Body of pancreas (tissue), 4 donors: ENCODE measurements around the gene NEDD4. TPM values are rescaled to one million over a fixed set of nuclear protein-coding genes. Genes with fewer than 3 reads are reported as not detected.

ENCODE experiments used
- ATAC-seq: fragments of 150-250 bp; one replicate; pipeline ENCODE4 v1.9.1; 2016
- DNase-seq, 4 donors: peaks; one replicate each; pipeline ENCODE4 v3.0.0-alpha.2; 2019
- H3K27ac ChIP-seq, 4 donors: fragments of 200-600 bp; sonication (generic); 1 replicate in 3 of 4; 2 replicates in 1 of 4; pipeline versions ENCODE4 v1.5.1 to v1.6.1; 2016 to 2019; ENCODE audit warnings: mild to moderate bottlenecking in 1 of 4, mixed read lengths in 1 of 4, moderate library complexity in 1 of 4
- H3K27me3 ChIP-seq, 2 donors: fragments of 200-600 bp; sonication (generic); one replicate each; pipeline ENCODE4 v1.6.0; 2016; ENCODE audit warnings: mild to moderate bottlenecking in 1 of 2
- H3K36me3 ChIP-seq, 2 donors: fragments of 200-600 bp; sonication (generic); replicated peaks in 1 of 2; 2 replicates each; pipeline ENCODE4 v1.5.1; 2016; ENCODE audit warnings: low read depth in 2 of 2; ENCODE audit not compliant: insufficient read depth in 1 of 2
- H3K4me1 ChIP-seq: fragments of 200-600 bp; sonication (generic); one replicate; pipeline ENCODE4 v1.6.0; 2016
- H3K4me3 ChIP-seq, 2 donors: fragments of 200-600 bp; sonication (generic); 1 replicate in 1 of 2; 2 replicates in 1 of 2; pipeline ENCODE4 v1.5.1; 2016 to 2019
- H3K9me3 ChIP-seq, 3 donors: fragments of 200-600 bp; sonication (generic); 1 replicate in 2 of 3; 2 replicates in 1 of 3; pipeline ENCODE4 v1.5.1; 2016
- CTCF ChIP-seq, 7 experiments: fragments of 450-650 bp in 4 of 7; fragments of 200-600 bp in 3 of 7; sonication (generic) in 3 of 7; IDR thresholded peaks; one replicate each; pipeline ENCODE4 v1.5.1; 2016 to 2019; ENCODE audit warnings: antibody characterized with exemption in 7 of 7
- POLR2A ChIP-seq, 3 donors: fragments of 450-650 bp; IDR thresholded peaks; one replicate each; pipeline ENCODE4 v1.6.1; 2016; ENCODE audit warnings: antibody characterized with exemption in 3 of 3, mild to moderate bottlenecking in 2 of 3
- WGBS, 2 donors: methylation state at CpG; one replicate each; pipeline ENCODE4 v1.1.5; 2017; 5-methylcytosine and 5-hydroxymethylcytosine counted together
- intact Hi-C: fragments of 100-400 bp; cut with DNase I; formaldehyde crosslinking; loops from one replicate; pipeline ENCODE4 v1.15.1; 2023
- total RNA-seq, 2 donors: library from RNA; depleted of rRNA; stranded (reverse); fragments of >200 nt; gene quantifications; one replicate each; pipeline ENCODE4 v1.1.0, GENCODE V29; 2016

NEDD4 gene
- total RNA-seq, 2 donors from 2014 or later: 3.0 to 8.0 TPM

- no peak for ATAC-seq
- no peak overlapping the region for H3K27ac ChIP-seq
- no peaks in the 10 kb centered on the region for H3K27me3 ChIP-seq
- H3K9me3 ChIP-seq: no peaks in the 10 kb centered on the region
- no peaks in the 10 kb centered on the region for H3K36me3 ChIP-seq
- TF ChIP-seq POLR2A (IDR thresholded peaks at IDR 0.05) (no peak), CTCF (IDR thresholded peaks at IDR 0.05) (no peak)
- H3K4me3 ChIP-seq: no peak overlapping the region
- H3K4me1 ChIP-seq: no peaks in the 10 kb centered on the region
- DNase-seq: no peak
- WGBS, 2 donors: 82 to 87% methylated on average over 10 of the region's 10 CpGs
- intact Hi-C loops: no loop called here
These were observed 26.5 kb upstream of the NEDD4 start for GRCh38 chr15:56019819-56020486.

GRCh38 chr15:56019060-56019793 is 25.8 kb upstream of the NEDD4 start:
- Histone ChIP-seq H3K9me3 (no peaks in the 10 kb centered on the region), H3K4me3 (no peak overlapping the region), H3K27me3 (no peaks in the 10 kb centered on the region), H3K27ac (no peak overlapping the region), H3K4me1 (no peaks in the 10 kb centered on the region), H3K36me3 (no peaks in the 10 kb centered on the region)
- intact Hi-C loops: no loop called here
- ATAC-seq (no peak), DNase-seq (no peak)
- WGBS, 2 donors: 64 to 66% methylated on average over 11 of the region's 11 CpGs
- no peak for TF ChIP-seq CTCF (IDR thresholded peaks at IDR 0.05)
- TF ChIP-seq POLR2A (IDR thresholded peaks at IDR 0.05): no peak

GRCh38 chr15:56017920-56018319 is 24.5 kb upstream of the NEDD4 start:
- no peaks in the 10 kb centered on the region for H3K27me3 ChIP-seq
- no peaks in the 10 kb centered on the region for H3K4me1 ChIP-seq
- no peak overlapping the region for H3K4me3 ChIP-seq
- intact Hi-C loops: no loop called here
- no peaks in the 10 kb centered on the region for H3K9me3 ChIP-seq
- 10 to 17% methylated on average over 1 of the region's 1 CpG for WGBS, 2 donors
- H3K36me3 ChIP-seq: no peaks in the 10 kb centered on the region
- H3K27ac ChIP-seq: no peak overlapping the region
- TF ChIP-seq CTCF (IDR thresholded peaks at IDR 0.05) (peak in 2 of 7 experiments; percentile 4 to 6), POLR2A (IDR thresholded peaks at IDR 0.05) (no peak)
- DNase-seq: no peak
- no peak for ATAC-seq

GRCh38 chr15:56017511-56017910 is 24.1 kb upstream of the NEDD4 start:
- intact Hi-C loops: no loop called here
- 44 to 45% methylated on average over 5 of the region's 5 CpGs for WGBS, 2 donors

More at GRCh38 chr15:56017511-56017910, 24.1 kb upstream of the NEDD4 start:
- TF ChIP-seq POLR2A (IDR thresholded peaks at IDR 0.05) (no peak), CTCF (IDR thresholded peaks at IDR 0.05) (no peak)
- H3K4me3 ChIP-seq: no peak overlapping the region
- no peak for DNase-seq
- no peaks in the 10 kb centered on the region for H3K27me3 ChIP-seq
- H3K27ac ChIP-seq: no peak overlapping the region
- H3K4me1 ChIP-seq: no peaks in the 10 kb centered on the region
- H3K36me3 ChIP-seq: no peaks in the 10 kb centered on the region
- H3K9me3 ChIP-seq: no peaks in the 10 kb centered on the region
- no peak for ATAC-seq
